IMR-90 (cell line): Measurements from ENCODE around the gene SLC9A5. TPM values are rescaled to one million over a fixed set of nuclear protein-coding genes. Genes with fewer than 3 reads are reported as not detected.

Source experiments
- ATAC-seq: fragments of 200-7000 bp; cut with Tn5 transposase; 2 replicates; pipeline ENCODE4 v1.9.1; 2020; ENCODE audit warnings: low read depth, mild to moderate bottlenecking, moderate library complexity
- BruUV-seq: library from RNA; stranded (reverse); fragments of 400-500 nt; replicated peaks from 2 replicates; lab custom pipeline; 2021; lab: Mats Ljungman, UMichigan
- CTCF ChIA-PET: fragments of 300-600 bp; formaldehyde crosslinking; extraction: SDS; loops from one replicate; lab custom pipeline; 2021; ENCODE audit warnings: antibody characterized with exemption; lab: Yijun Ruan, JAX
- POLR2A ChIA-PET: fragments of 300-600 bp; sonication (Branson Sonifier 250); formaldehyde crosslinking; loops from one replicate; lab custom pipeline; 2022; ENCODE audit warnings: antibody characterized with exemption; ENCODE audit not compliant: unreplicated experiment; lab: Charles Lee
- DNase-seq: peaks from one replicate; pipeline ENCODE4 v3.0.0; 2013
- H2AFZ ChIP-seq: replicated peaks from 2 replicates; pipeline ENCODE3; 2013; ENCODE audit warnings: low read length, mild to moderate bottlenecking; ENCODE audit not compliant: poor library complexity
- H2AK5ac ChIP-seq: 2 replicates; pipeline ENCODE4 v1.6.1; 2013; ENCODE audit warnings: low read depth, low read length, inconsistent platforms
- H2AK9ac ChIP-seq: replicated peaks from 2 replicates; pipeline ENCODE3; 2013; ENCODE audit warnings: mild to moderate bottlenecking, low read depth, low read length, moderate library complexity; ENCODE audit not compliant: poor library complexity
- H2BK120ac ChIP-seq: 2 replicates; pipeline ENCODE4 v1.6.1; 2013; ENCODE audit warnings: low read depth, low read length, inconsistent platforms
- H2BK15ac ChIP-seq: 3 replicates; pipeline ENCODE4 v1.6.1; 2013; ENCODE audit warnings: low read depth, low read length, inconsistent platforms
- H2BK20ac ChIP-seq: 2 replicates; pipeline ENCODE4 v1.6.1; 2013; ENCODE audit warnings: low read depth, mild to moderate bottlenecking, inconsistent platforms, low read length, moderate library complexity
- H2BK5ac ChIP-seq: 2 replicates; pipeline ENCODE4 v1.6.1; 2013; ENCODE audit warnings: mild to moderate bottlenecking, low read depth, low read length, inconsistent platforms; ENCODE audit not compliant: poor library complexity, severe bottlenecking
- H3K14ac ChIP-seq: replicated peaks from 2 replicates; pipeline ENCODE4 v1.6.1; 2013; ENCODE audit warnings: low read depth, low read length, inconsistent platforms
- H3K18ac ChIP-seq: 2 replicates; pipeline ENCODE4 v1.6.1; 2013; ENCODE audit warnings: low read depth, low read length, control low read depth
- H3K23ac ChIP-seq: 2 replicates; pipeline ENCODE4 v1.6.1; 2013; ENCODE audit warnings: low read depth, low read length, inconsistent platforms
- H3K27ac ChIP-seq: 2 replicates; pipeline ENCODE4 v1.5.1; 2013; ENCODE audit warnings: mild to moderate bottlenecking, control low read depth, low read length; ENCODE audit not compliant: insufficient read depth
- H3K27me3 ChIP-seq: 2 replicates; pipeline ENCODE4 v1.6.1; 2013; ENCODE audit warnings: low read length; ENCODE audit not compliant: control insufficient read depth, insufficient read depth
- H3K36me3 ChIP-seq: 2 replicates; pipeline ENCODE4 v1.6.1; 2013; ENCODE audit warnings: low read length, mixed read lengths; ENCODE audit not compliant: control insufficient read depth, insufficient read depth
- H3K4ac ChIP-seq: 2 replicates; pipeline ENCODE4 v1.6.1; 2013; ENCODE audit warnings: low read depth, low read length, inconsistent platforms
- H3K4me1 ChIP-seq: 2 replicates; pipeline ENCODE4 v1.6.1; 2013; ENCODE audit warnings: low read length, mixed read lengths; ENCODE audit not compliant: control insufficient read depth, insufficient read depth
- H3K4me2 ChIP-seq: 2 replicates; pipeline ENCODE4 v1.6.1; 2013; ENCODE audit warnings: low read depth, mild to moderate bottlenecking, control low read depth, low read length, moderate library complexity
- H3K4me3 ChIP-seq: 2 replicates; pipeline ENCODE4 v1.5.1; 2013; ENCODE audit warnings: low read depth, mild to moderate bottlenecking, control low read depth, low read length, moderate library complexity; ENCODE audit not compliant: insufficient read depth
- H3K56ac ChIP-seq: 2 replicates; pipeline ENCODE4 v1.6.1; 2013; ENCODE audit warnings: low read length, inconsistent platforms; ENCODE audit not compliant: insufficient read depth; ENCODE audit errors: extremely low read depth
- H3K79me1 ChIP-seq, 2 experiments: 2 replicates each; pipeline ENCODE4 v1.6.1; 2013; ENCODE audit warnings: low read length in 2 of 2, inconsistent platforms in 1 of 2, low read depth in 1 of 2
- H3K9ac ChIP-seq: 2 replicates; pipeline ENCODE4 v1.6.1; 2013; ENCODE audit warnings: low read depth, low read length, control low read depth
- H3K9me1 ChIP-seq: 2 replicates; pipeline ENCODE4 v1.6.1; 2013; ENCODE audit warnings: low read length, inconsistent platforms; ENCODE audit not compliant: insufficient read depth
- H3K9me3 ChIP-seq: 2 replicates; pipeline ENCODE4 v1.6.1; 2013; ENCODE audit warnings: low read length; ENCODE audit not compliant: control insufficient read depth, insufficient read depth
- H4K20me1 ChIP-seq: 2 replicates; pipeline ENCODE4 v1.6.1; 2013; ENCODE audit warnings: low read length, inconsistent platforms; ENCODE audit not compliant: insufficient read depth
- H4K5ac ChIP-seq: 2 replicates; pipeline ENCODE4 v1.6.1; 2013; ENCODE audit warnings: mild to moderate bottlenecking, low read depth, low read length, control low read depth
- H4K8ac ChIP-seq, 2 experiments: 2 replicates each; pipeline ENCODE4 v1.6.1; 2013; ENCODE audit warnings: low read depth in 2 of 2, low read length in 2 of 2, control low read depth in 1 of 2, inconsistent platforms in 1 of 2
- H4K91ac ChIP-seq: 2 replicates; pipeline ENCODE4 v1.6.1; 2013; ENCODE audit warnings: low read depth, low read length, inconsistent platforms; ENCODE audit not compliant: insufficient read depth
- CEBPB ChIP-seq: IDR thresholded peaks from 2 replicates; pipeline ENCODE4 v1.6.1; 2012; ENCODE audit warnings: low read depth, low read length, improper control_type of control experiment
- CHD1 ChIP-seq: IDR thresholded peaks from 2 replicates; pipeline ENCODE4 v1.6.1; 2012; ENCODE audit warnings: low read depth, low read length, improper control_type of control experiment
- CTCF ChIP-seq: conservative IDR thresholded peaks from 2 replicates; pipeline ENCODE4 v1.5.1; 2012; ENCODE audit warnings: mild to moderate bottlenecking, low read depth, low read length, improper control_type of control experiment
- MAZ ChIP-seq: IDR thresholded peaks from 2 replicates; pipeline ENCODE4 v1.6.1; 2012; ENCODE audit warnings: low read depth, mild to moderate bottlenecking, low read length, improper control_type of control experiment, moderate library complexity, borderline replicate concordance
- NFE2L2 ChIP-seq: fragments of 150-350 bp; IDR thresholded peaks from 2 replicates; pipeline ENCODE4 v1.6.1; 2016; ENCODE audit warnings: low read depth, mild to moderate bottlenecking, low read length
- POLR2A ChIP-seq: IDR thresholded peaks from 2 replicates; pipeline ENCODE4 v1.6.1; 2012; ENCODE audit warnings: mild to moderate bottlenecking, low read depth, low read length
- RCOR1 ChIP-seq: IDR thresholded peaks from 2 replicates; pipeline ENCODE4 v1.6.1; 2012; ENCODE audit warnings: mild to moderate bottlenecking, low read length, improper control_type of control experiment; ENCODE audit not compliant: insufficient replicate concordance
- SMC3 ChIP-seq: fragments of 150-350 bp; IDR thresholded peaks from 2 replicates; pipeline ENCODE4 v1.6.1; 2016; ENCODE audit warnings: low read depth, mild to moderate bottlenecking, antibody characterized with exemption, low read length, moderate library complexity
- WGBS, 2 experiments: methylation state at CpG; one replicate each; pipeline versions ENCODE4 v1.1.5 to v1.1.7; 2013; ENCODE audit warnings: missing lambda C conversion rate in 2 of 2; ENCODE audit not compliant: insufficient read length in 1 of 2; ENCODE audit errors: extremely low coverage in 2 of 2; 5-methylcytosine and 5-hydroxymethylcytosine counted together
- dilution Hi-C: fragments of 300-500 bp; cut with HindIII; formaldehyde crosslinking; loops from one replicate; pipeline ENCODE4 v1.14.3; 2018; ENCODE audit warnings: low sequenced_read_pairs; ENCODE audit not compliant: unreplicated experiment
- in situ Hi-C: fragments of 300-500 bp; cut with MboI; formaldehyde crosslinking; loops from 3 replicates; pipeline ENCODE4 v1.14.3; 2019; ENCODE audit warnings: low sequenced_read_pairs, inconsistent platforms, mixed read lengths
- intact Hi-C: fragments of 100-400 bp; cut with micrococcal nuclease; formaldehyde crosslinking; loops from 2 replicates; pipeline ENCODE4 v1.10.0; 2022
- polyA plus RNA-seq, 3 experiments: library from polyadenylated mRNA; depleted of rRNA; stranded (reverse); fragments of >200 nt; gene quantifications; 2 replicates each; pipeline ENCODE4 v1.2.3, GENCODE V29; 2012; ENCODE audit warnings: low replicate concordance in 1 of 3
- total RNA-seq: library from RNA; depleted of rRNA; stranded (reverse); fragments of >200 nt; gene quantifications from 2 replicates; pipeline ENCODE4 v1.2.3, GENCODE V29; 2012
- TF ChIP-seq, protein P1 (sequence below): fragments of 150-350 bp; IDR thresholded peaks from 2 replicates; pipeline ENCODE4 v1.6.1; 2016; ENCODE audit warnings: low read depth, mild to moderate bottlenecking, low read length, moderate library complexity, borderline replicate concordance

Gene SLC9A5
- total and polyA plus RNA-seq, 2 of the 4 experiments (the other 2 are of a cell fraction): 1.8 to 5.7 TPM

DNA sequence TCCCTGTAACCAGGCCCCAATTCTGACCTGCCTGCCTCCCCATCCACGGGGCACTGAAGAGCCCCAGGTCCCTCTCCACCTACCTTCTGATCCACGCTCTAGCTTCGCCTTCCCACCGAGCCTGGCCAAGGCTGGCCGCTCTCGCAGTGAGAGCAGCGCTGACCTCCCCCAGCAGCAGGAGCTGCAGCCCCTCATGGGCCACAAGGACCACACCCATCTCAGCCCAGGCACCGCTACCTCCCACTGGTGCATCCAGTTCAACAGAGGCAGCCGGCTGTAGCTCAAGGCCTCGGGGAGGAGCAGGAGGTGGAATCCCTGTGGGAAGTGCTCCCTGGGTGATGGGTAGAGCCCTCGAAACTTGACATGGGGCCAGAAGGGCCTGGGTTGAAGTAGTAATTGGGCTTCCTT is 22.2 kb downstream of the SLC9A5 start:
- Histone ChIP-seq H3K9me1 (peaks cover 10% of the 10 kb centered on the region), H2AK5ac (peak overlapping the region; percentile 51), H3K9ac (no peak overlapping the region), H4K91ac (0 out of 2 replicates have a peak overlapping the region, but pooled peaks have one; percentile 6), H3K23ac (no peak overlapping the region), H2BK5ac (no peak overlapping the region), H3K4me1 (peaks cover 7% of the 10 kb centered on the region), H4K20me1 (no peaks in the 10 kb centered on the region), H2BK15ac (no peak overlapping the region), H2AK9ac (no peak overlapping the region), H3K14ac (no peak overlapping the region), H2AFZ (peak overlapping the region; percentile 36), H3K56ac (no peak overlapping the region), H3K18ac (no peak overlapping the region), H2BK120ac (0 out of 2 replicates have a peak overlapping the region, but pooled peaks have one; percentile 29), H3K4ac (no peak overlapping the region; the same call in 1 of the 2 replicates), H3K4me3 (no peak overlapping the region), H4K8ac (no peak overlapping the region), H2BK20ac (no peak overlapping the region), H3K79me1 (peaks cover 4 to 11% of the 10 kb centered on the region in 2 experiments; a peak in 3 of 4 replicates), H3K27me3 (no peaks in the 10 kb centered on the region), H3K36me3 (peaks cover 6% of the 10 kb centered on the region), H3K9me3 (no peaks in the 10 kb centered on the region), H4K5ac (no peak overlapping the region), H3K27ac (no peak overlapping the region), H3K4me2 (no peak overlapping the region)
- intact Hi-C loops (no loop called here), dilution Hi-C loops (no loop called here), in situ Hi-C loops (no loop called here)
- DNase-seq: no peak
- no peak for ATAC-seq
- ChIA-PET CTCF (no interaction called here), POLR2A (no interaction called here)
- TF ChIP-seq CTCF (no peak), MAZ (no peak), POLR2A (no peak), CHD1 (no peak), NFE2L2 (no peak), RCOR1 (no peak), CEBPB (no peak), SMC3 (no peak)
- TF ChIP-seq, protein P1, sequence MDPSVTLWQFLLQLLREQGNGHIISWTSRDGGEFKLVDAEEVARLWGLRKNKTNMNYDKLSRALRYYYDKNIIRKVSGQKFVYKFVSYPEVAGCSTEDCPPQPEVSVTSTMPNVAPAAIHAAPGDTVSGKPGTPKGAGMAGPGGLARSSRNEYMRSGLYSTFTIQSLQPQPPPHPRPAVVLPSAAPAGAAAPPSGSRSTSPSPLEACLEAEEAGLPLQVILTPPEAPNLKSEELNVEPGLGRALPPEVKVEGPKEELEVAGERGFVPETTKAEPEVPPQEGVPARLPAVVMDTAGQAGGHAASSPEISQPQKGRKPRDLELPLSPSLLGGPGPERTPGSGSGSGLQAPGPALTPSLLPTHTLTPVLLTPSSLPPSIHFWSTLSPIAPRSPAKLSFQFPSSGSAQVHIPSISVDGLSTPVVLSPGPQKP: no peak
- 50% methylated on average over 2 of the region's 11 CpGs; no CpG with 5 or more reads in 1 of the 2 experiments for WGBS, 2 experiments
- no TSS peak for BruUV-seq
